Glutamatergic neuron (in vitro differentiated cells): ENCODE data around the gene ZNF496. TPM values are rescaled to one million over a fixed set of nuclear protein-coding genes. Genes with fewer than 3 reads are reported as not detected.

Experiments used
- DNase-seq: peaks from one replicate; pipeline ENCODE4 v3.0.0; 2022
- H3K27ac Mint-ChIP-seq: one replicate; pipeline ENCODE4 v1.8.0; 2020; ENCODE audit warnings: mild to moderate bottlenecking, mixed read lengths, inconsistent platforms; ENCODE audit not compliant: unreplicated experiment
- H3K27me3 Mint-ChIP-seq: one replicate; pipeline ENCODE4 v1.8.0; 2020; ENCODE audit warnings: mild to moderate bottlenecking, moderate library complexity, mixed read lengths, inconsistent platforms; ENCODE audit not compliant: unreplicated experiment
- H3K36me3 Mint-ChIP-seq: one replicate; pipeline ENCODE4 v1.8.0; 2020; ENCODE audit warnings: mild to moderate bottlenecking, mixed read lengths, inconsistent platforms; ENCODE audit not compliant: unreplicated experiment
- H3K4me1 Mint-ChIP-seq: one replicate; pipeline ENCODE4 v1.8.0; 2020; ENCODE audit warnings: mild to moderate bottlenecking, low read depth, mixed read lengths, inconsistent platforms; ENCODE audit not compliant: unreplicated experiment
- H3K4me3 Mint-ChIP-seq: one replicate; pipeline ENCODE4 v1.8.0; 2020; ENCODE audit warnings: mild to moderate bottlenecking, mixed read lengths, inconsistent platforms; ENCODE audit not compliant: unreplicated experiment
- H3K9me3 Mint-ChIP-seq: one replicate; pipeline ENCODE4 v1.8.0; 2020; ENCODE audit warnings: mild to moderate bottlenecking, moderate library complexity, mixed read lengths, inconsistent platforms; ENCODE audit not compliant: unreplicated experiment
- CTCF ChIP-seq: fragments of 200-600 bp; sonication (generic); IDR thresholded peaks from one replicate; pipeline ENCODE4 v1.5.0; 2021; ENCODE audit not compliant: partially characterized antibody, unreplicated experiment
- total RNA-seq: library from RNA; stranded (reverse); fragmentation: NEBNext Ultra II Directional; extraction: Animal tissue kit (Norgen Biotek cat#: 25700); gene quantifications from one replicate; pipeline ENCODE4 v1.2.1, GENCODE V29; 2021; ENCODE audit not compliant: unreplicated experiment

The ZNF496 gene
- total RNA-seq, 1 donor from 2014 or later = 60.5 TPM

- Mint-ChIP-seq H3K27me3 (no peaks in the 10 kb centered on the region), H3K4me1 (peaks cover 4% of the 10 kb centered on the region)
- TF ChIP-seq CTCF = no peak
Observed at GRCh38 chr1:247345881-247346280, 14.2 kb upstream of the ZNF496 start.

GRCh38 chr1:247343801-247344200, 12.1 kb upstream of the ZNF496 start:
- H3K4me3 Mint-ChIP-seq = no peak overlapping the region
- no peak for DNase-seq
- H3K27ac Mint-ChIP-seq = no peak overlapping the region
- H3K27me3 Mint-ChIP-seq = no peaks in the 10 kb centered on the region
- H3K9me3 Mint-ChIP-seq = peaks cover 3% of the 10 kb centered on the region
- H3K36me3 Mint-ChIP-seq = no peaks in the 10 kb centered on the region
- TF ChIP-seq CTCF = no peak
- peaks cover 4% of the 10 kb centered on the region for H3K4me1 Mint-ChIP-seq

More at GRCh38 chr1:247345881-247346280, 14.2 kb upstream of the ZNF496 start:
- no peak for DNase-seq
- peaks cover 3% of the 10 kb centered on the region for H3K9me3 Mint-ChIP-seq
- H3K27ac Mint-ChIP-seq = no peak overlapping the region
- no peaks in the 10 kb centered on the region for H3K36me3 Mint-ChIP-seq
- H3K4me3 Mint-ChIP-seq = no peak overlapping the region

- no peak overlapping the region for H3K27ac Mint-ChIP-seq
Observed at GRCh38 chr1:247338723-247339275, 7.1 kb upstream of the ZNF496 start.

GRCh38 chr1:247337961-247338360, 6.3 kb upstream of the ZNF496 start:
- H3K4me3 Mint-ChIP-seq = peak overlapping the region; percentile 27
- H3K4me1 Mint-ChIP-seq = peaks cover 43% of the 10 kb centered on the region
- H3K27ac Mint-ChIP-seq = peak overlapping the region; percentile 72

More at GRCh38 chr1:247338723-247339275, 7.1 kb upstream of the ZNF496 start:
- no peak for TF ChIP-seq CTCF
- no peak for DNase-seq
- peaks cover 11% of the 10 kb centered on the region for H3K9me3 Mint-ChIP-seq
- H3K4me1 Mint-ChIP-seq = peaks cover 39% of the 10 kb centered on the region
- H3K4me3 Mint-ChIP-seq = no peak overlapping the region
- peaks cover 14% of the 10 kb centered on the region for H3K27me3 Mint-ChIP-seq
- peaks cover 7% of the 10 kb centered on the region for H3K36me3 Mint-ChIP-seq

More at GRCh38 chr1:247337961-247338360, 6.3 kb upstream of the ZNF496 start:
- no peak for TF ChIP-seq CTCF
- Mint-ChIP-seq H3K9me3 (peaks cover 11% of the 10 kb centered on the region), H3K36me3 (peaks cover 7% of the 10 kb centered on the region), H3K27me3 (peaks cover 17% of the 10 kb centered on the region)
- DNase-seq = no peak
